KMS-11 (cell line): ENCODE measurements around the gene PRKD1.
A peak's percentile ranks its signal among the peaks of the same experiment; 100 is the strongest.

Source experiments
- H2AFZ ChIP-seq: fragments of 200-600 bp; sonication (generic); 2 replicates; pipeline ENCODE4 v1.6.1; 2016; ENCODE audit warnings: antibody characterized with exemption, mixed run types, low read depth
- H3K27ac ChIP-seq: fragments of 200-600 bp; sonication (generic); 2 replicates; pipeline ENCODE4 v1.6.1; 2016; ENCODE audit warnings: mild to moderate bottlenecking, mixed run types
- H3K27me3 ChIP-seq: fragments of 200-600 bp; sonication (generic); 2 replicates; pipeline ENCODE4 v1.6.1; 2017; ENCODE audit warnings: mild to moderate bottlenecking, low read depth, mixed run types, moderate library complexity; ENCODE audit not compliant: insufficient read depth
- H3K36me3 ChIP-seq: fragments of 200-600 bp; sonication (generic); 2 replicates; pipeline ENCODE4 v1.6.1; 2017; ENCODE audit warnings: mild to moderate bottlenecking, mixed run types; ENCODE audit not compliant: insufficient read depth
- H3K4me1 ChIP-seq: fragments of 200-600 bp; sonication (generic); 2 replicates; pipeline ENCODE4 v1.6.1; 2016; ENCODE audit warnings: mild to moderate bottlenecking, low read depth, mixed run types; ENCODE audit not compliant: poor library complexity, severe bottlenecking
- H3K4me2 ChIP-seq: fragments of 200-600 bp; sonication (generic); 2 replicates; pipeline ENCODE4 v1.7.0; 2016; ENCODE audit warnings: mild to moderate bottlenecking, mixed run types
- H3K4me3 ChIP-seq: fragments of 200-600 bp; sonication (generic); IDR thresholded peaks from 2 replicates; pipeline ENCODE4 v1.6.1; 2017; ENCODE audit warnings: low read depth, low read length, mixed read lengths; ENCODE audit not compliant: insufficient read depth
- H3K79me2 ChIP-seq: fragments of 200-600 bp; sonication (generic); 2 replicates; pipeline ENCODE4 v1.6.1; 2016; ENCODE audit warnings: low read depth, mixed run types; ENCODE audit not compliant: insufficient read depth
- H3K9ac ChIP-seq: fragments of 200-600 bp; sonication (generic); 2 replicates; pipeline ENCODE4 v1.6.1; 2016; ENCODE audit warnings: mild to moderate bottlenecking, mixed run types
- H4K20me1 ChIP-seq: fragments of 200-600 bp; sonication (generic); 2 replicates; pipeline ENCODE4 v1.6.1; 2016; ENCODE audit warnings: mild to moderate bottlenecking, mixed run types; ENCODE audit not compliant: insufficient read depth
- CTCF ChIP-seq: fragments of 200-600 bp; sonication (generic); conservative IDR thresholded peaks from 2 replicates; pipeline ENCODE4 v1.6.1; 2017; ENCODE audit warnings: low read depth, mild to moderate bottlenecking, antibody characterized with exemption, low read length, moderate library complexity, mixed read lengths

The PRKD1 gene

GRCh38 chr14:29740491-29740890 lies 187.2 kb downstream of the PRKD1 start:
- H3K4me1 ChIP-seq: peaks cover 36% of the 10 kb centered on the region
- no peaks in the 10 kb centered on the region for H3K36me3 ChIP-seq
- H3K27me3 ChIP-seq: no peaks in the 10 kb centered on the region
- no peaks in the 10 kb centered on the region for H3K79me2 ChIP-seq
- H2AFZ ChIP-seq: no peak overlapping the region
- H3K4me2 ChIP-seq: no peak overlapping the region
- no peak for TF ChIP-seq CTCF
- no peaks in the 10 kb centered on the region for H4K20me1 ChIP-seq
- H3K9ac ChIP-seq: no peak overlapping the region
- H3K27ac ChIP-seq: no peak overlapping the region
- H3K4me3 ChIP-seq: no peak overlapping the region

GRCh38 chr14:29738950-29739349 lies 188.7 kb downstream of the PRKD1 start:
- no peaks in the 10 kb centered on the region for H3K36me3 ChIP-seq
- H3K4me3 ChIP-seq: no peak overlapping the region
- no peak for TF ChIP-seq CTCF
- H3K4me1 ChIP-seq: peaks cover 37% of the 10 kb centered on the region
- H3K27me3 ChIP-seq: no peaks in the 10 kb centered on the region
- no peaks in the 10 kb centered on the region for H3K79me2 ChIP-seq
- no peak overlapping the region for H3K27ac ChIP-seq
- no peak overlapping the region for H2AFZ ChIP-seq
- H3K4me2 ChIP-seq: no peak overlapping the region
- H4K20me1 ChIP-seq: no peaks in the 10 kb centered on the region
- no peak overlapping the region for H3K9ac ChIP-seq

- H3K27ac ChIP-seq: no peak overlapping the region
- H3K4me2 ChIP-seq: peak overlapping the region; percentile 21; the same call in 1 of the 2 replicates
- TF ChIP-seq CTCF: no peak
- no peak overlapping the region for H3K9ac ChIP-seq
- no peaks in the 10 kb centered on the region for H3K79me2 ChIP-seq
- no peaks in the 10 kb centered on the region for H3K36me3 ChIP-seq
- H3K27me3 ChIP-seq: no peaks in the 10 kb centered on the region
- H3K4me1 ChIP-seq: peaks cover 37% of the 10 kb centered on the region
- H4K20me1 ChIP-seq: no peaks in the 10 kb centered on the region
- H2AFZ ChIP-seq: no peak overlapping the region
- H3K4me3 ChIP-seq: no peak overlapping the region
Measured at GRCh38 chr14:29738056-29738455, 189.6 kb downstream of the PRKD1 start.

GRCh38 chr14:29735459-29735858 lies 192.2 kb downstream of the PRKD1 start:
- no peaks in the 10 kb centered on the region for H4K20me1 ChIP-seq
- H3K79me2 ChIP-seq: no peaks in the 10 kb centered on the region
- no peak overlapping the region for H3K4me2 ChIP-seq
- H3K27ac ChIP-seq: no peak overlapping the region
- H3K36me3 ChIP-seq: no peaks in the 10 kb centered on the region
- no peak overlapping the region for H3K9ac ChIP-seq
- no peak for TF ChIP-seq CTCF
- no peak overlapping the region for H3K4me3 ChIP-seq
- H3K27me3 ChIP-seq: no peaks in the 10 kb centered on the region
- no peak overlapping the region for H2AFZ ChIP-seq
- H3K4me1 ChIP-seq: peaks cover 37% of the 10 kb centered on the region
